Left kidney (tissue), 2 donors: ENCODE measurements around the gene BAIAP2L2. TPM values are rescaled to one million over a fixed set of nuclear protein-coding genes. Genes with fewer than 3 reads are reported as not detected.

Source experiments
- DNase-seq: peaks from one replicate; pipeline ENCODE4 v3.0.0-alpha.2; 2013
- polyA plus RNA-seq: library from polyadenylated mRNA; unstranded; fragments of 120-200 nt; gene quantifications from one replicate; pipeline ENCODE4 v1.2.1, GENCODE V29; 2013; ENCODE audit not compliant: insufficient read length

Gene BAIAP2L2
- polyA plus RNA-seq, 1 donor = 8.5 TPM

DNA sequence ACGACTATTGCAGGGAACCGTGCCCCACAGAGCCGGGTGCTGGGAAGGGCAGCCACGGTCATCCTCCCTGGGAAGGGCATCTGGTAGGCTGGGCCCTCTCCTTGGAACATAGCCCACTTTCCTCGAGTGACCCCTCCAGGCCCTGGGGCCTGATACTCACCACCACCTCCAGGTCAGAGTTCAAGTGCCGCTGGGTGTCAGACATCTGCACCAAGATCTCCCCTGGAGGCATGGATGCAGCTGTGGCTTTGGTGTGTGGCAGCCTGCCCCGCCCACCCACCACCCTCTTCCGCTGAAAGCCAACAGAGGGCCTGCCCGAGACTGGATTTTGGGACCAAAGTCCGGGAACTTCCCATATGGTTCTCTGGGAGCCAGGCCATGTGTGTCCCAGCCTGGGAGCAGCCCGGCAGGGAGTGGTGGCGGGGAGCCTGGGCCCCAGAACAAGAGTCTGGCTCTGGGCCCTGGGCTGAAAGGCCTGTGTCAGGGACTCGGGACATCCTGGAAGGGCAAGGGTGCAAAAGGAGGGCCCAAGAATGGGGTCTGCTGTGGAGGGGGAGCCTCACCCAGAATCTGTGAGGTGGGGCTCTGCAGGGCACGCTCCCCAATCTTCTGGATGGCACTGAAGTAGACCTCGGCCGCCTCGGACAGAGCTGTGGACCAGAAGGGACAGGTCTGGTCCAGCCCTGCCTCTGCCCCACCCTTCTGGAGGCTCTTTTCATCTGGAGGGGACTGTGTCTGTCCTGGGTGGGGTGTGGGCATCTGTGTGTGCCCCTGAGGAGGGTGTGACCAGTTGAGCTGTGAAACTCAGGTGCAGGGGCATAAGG, 2.6 kb downstream of the BAIAP2L2 start:
- DNase-seq = no peak

- no peak for DNase-seq
These were observed 3.5 kb downstream of the BAIAP2L2 start for GRCh38 chr22:38106814-38107578.

DNA sequence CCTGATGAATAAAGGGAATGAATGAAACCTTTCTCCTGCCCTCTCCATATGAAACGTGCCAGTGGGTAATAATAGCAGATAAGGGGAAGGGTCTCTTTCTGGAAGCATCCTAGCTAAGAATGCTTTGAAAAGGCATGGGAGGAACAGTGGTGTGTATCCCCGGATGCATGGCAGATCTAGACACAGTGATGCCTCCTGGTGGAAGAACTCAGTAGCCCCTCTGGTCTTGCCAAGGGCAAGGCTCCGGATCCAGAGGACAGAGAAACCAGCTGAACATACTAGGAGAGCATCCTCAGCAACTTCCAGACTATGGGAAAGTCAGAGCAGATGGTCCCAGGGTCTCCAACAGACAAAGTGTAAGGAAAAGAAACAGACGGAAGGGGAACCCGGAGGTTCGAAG, 6.4 kb downstream of the BAIAP2L2 start:
- no peak for DNase-seq

GRCh38 chr22:38103641-38104040, 6.8 kb downstream of the BAIAP2L2 start:
- no peak for DNase-seq

- no peak for DNase-seq
These were observed 11.9 kb downstream of the BAIAP2L2 start for GRCh38 chr22:38098410-38099249.

- no peak for DNase-seq
These were observed 12.7 kb downstream of the BAIAP2L2 start for GRCh38 chr22:38097557-38098409.

DNA sequence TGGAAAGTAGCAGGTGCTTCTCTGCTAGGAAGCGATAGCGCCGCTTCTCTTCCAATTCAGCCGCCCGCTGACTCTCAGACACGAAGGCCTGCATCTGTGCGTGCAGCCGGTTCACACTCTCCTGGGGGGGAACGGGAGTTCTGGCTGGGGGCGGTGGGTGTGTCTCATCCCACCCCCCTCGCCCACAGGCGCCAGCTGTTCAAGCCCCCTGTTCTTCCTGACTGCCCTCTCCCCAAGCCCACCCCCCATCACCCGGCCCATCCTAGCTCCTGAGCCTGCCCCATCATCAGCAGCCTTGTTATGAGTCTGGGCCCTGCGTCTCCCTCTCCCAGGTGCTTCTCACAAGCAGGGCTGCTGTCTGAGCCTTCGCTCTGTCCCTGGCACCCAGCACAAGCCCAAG, 13.4 kb downstream of the BAIAP2L2 start:
- DNase-seq = no peak

DNA sequence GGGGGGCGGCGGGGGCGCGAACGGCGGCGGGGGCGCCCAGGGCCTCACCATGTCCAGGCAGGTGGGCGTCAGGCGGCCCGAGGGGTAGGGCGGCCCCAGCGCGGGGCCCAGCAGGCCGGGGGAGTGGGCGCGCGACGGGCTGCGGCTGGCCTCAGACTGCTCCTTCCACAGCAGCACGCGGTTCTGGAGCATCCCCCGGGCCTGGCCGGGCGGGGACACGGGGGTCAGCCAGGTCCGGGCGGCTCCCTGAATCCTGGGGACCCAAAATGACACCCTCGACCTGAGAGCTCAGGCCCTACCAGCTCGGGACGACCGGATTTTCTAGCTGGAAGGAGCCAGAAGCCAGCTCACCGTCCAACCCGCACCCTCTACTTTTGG, 21.0 kb downstream of the BAIAP2L2 start:
- DNase-seq = no peak

- DNase-seq = no peak
These were observed 21.6 kb downstream of the BAIAP2L2 start for GRCh38 chr22:38088629-38089473.

DNA sequence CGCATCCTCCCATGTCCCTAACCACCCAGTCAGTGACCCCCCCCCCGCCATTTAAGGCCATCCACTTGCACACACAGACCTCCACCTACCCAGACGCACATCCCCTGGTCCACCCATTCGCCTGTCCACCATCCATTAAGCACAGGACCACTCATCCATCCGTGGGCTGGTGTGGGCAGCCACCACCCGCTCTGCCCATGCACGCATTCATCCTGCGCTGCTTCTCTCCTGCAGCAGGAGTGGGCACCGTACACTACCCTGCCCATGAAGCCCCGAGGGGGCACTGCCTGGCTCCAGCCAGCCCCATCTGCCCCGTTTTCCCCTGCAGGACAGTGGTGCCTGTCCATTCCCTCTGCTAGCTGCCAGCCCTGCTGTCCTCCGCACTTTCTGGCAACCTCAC, 22.6 kb downstream of the BAIAP2L2 start:
- no peak for DNase-seq

- no peak for DNase-seq
These were observed 23.5 kb downstream of the BAIAP2L2 start for GRCh38 chr22:38086942-38087341.

DNA sequence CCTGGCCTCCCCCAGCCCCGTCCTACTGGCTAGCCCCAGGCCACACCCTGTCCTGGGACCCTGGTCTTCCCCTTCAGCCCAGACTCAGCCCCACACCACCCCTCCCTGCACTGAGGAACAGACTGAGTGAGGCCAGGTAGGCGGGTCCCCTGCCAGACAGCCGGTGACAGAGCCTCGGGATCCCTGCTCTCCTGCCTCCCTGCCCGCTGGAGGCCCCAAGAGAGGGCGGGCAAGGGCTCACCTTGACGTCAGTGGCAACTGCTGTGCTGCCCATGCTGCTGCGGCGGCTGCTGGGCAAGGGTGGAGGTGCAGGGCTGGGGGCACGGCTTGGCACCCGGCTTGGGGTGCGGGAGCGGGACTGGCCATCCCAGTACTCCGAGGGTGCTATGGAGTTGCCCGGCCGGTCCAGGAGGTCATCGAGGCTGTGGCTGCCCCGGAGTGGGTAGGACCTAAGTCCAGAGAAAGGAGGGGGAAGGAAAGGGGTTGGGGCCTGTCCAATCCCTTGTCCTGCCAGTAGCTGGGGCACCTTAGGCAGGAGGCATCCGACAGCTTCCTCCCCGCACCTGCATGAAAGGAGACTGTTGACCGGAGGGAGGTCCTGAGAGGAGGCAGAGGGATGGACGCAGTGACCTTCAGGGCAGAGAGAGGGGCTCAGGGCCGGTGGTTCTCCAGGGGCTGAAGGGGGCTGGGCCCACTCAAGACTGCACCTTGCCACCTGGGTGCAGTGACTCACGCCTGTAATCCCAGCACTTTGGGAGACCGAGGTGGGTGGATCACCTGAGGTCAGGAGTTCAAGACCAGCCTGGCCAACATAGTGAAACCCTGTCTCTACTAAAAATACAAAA, 24.3 kb downstream of the BAIAP2L2 start:
- no peak for DNase-seq

- no peak for DNase-seq
These were observed 25.0 kb downstream of the BAIAP2L2 start for GRCh38 chr22:38085501-38085900.

DNA sequence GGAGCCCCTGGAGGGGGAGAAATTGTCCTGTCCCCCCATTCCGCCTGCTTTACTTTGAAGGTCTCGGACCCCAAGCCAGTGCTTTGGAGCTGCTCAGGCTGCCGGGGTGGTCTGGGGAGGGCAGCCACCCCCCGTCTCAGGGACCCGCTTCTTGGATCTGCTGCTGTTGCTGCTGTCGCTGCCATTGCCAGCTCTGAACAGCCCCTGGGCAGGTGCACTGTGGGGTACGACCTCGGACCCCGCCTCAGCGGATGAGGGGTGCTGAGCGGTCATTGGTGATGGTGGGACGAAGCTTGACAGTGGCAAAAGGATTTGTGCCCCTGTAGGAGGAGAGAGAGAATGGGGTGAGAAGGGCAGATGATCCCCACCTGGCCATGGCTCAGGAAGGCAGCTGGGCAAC, 25.4 kb downstream of the BAIAP2L2 start:
- no peak for DNase-seq

DNA sequence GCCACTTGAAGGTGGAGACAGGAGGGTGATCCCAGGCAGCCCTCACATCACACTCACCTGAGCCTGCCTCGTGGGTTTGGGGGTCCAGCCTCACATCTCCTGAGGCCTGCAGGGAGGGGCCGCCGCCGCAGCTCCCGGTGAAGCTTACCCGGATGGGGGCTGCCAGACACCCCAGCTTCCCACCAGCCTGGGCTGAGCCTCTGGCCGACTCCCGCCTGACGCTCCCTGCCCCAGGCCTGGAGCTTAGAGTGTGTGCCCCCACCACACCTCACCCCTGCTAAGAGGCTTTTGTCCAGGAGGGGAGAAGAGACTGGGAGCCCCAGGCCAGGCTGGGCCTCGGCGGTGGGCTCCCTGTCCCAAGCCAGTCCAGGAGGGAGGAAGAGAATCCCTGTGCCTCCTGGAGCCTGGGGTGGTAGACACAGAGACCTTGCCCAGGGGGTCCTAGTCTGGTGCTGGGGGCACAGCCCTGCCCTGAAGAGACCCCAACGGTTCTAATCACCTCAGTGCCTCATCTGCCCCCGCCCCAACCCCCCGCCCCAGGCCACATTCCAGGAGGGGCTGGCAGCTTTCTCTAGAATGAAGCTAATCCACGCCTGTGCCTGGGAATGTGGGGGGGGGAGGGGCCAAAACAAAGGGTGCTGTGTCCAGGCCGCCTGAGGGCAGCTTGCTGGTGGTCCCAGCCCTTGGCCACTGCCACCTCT, 26.4 kb downstream of the BAIAP2L2 start, which contains the start of gene SLC16A8:
SLC16A8 (minus strand) TSS at position 254 of the 701 bp plus-strand sequence. CDS start 1,311 bp downstream, outside the sequence.
- no peak for DNase-seq

DNA sequence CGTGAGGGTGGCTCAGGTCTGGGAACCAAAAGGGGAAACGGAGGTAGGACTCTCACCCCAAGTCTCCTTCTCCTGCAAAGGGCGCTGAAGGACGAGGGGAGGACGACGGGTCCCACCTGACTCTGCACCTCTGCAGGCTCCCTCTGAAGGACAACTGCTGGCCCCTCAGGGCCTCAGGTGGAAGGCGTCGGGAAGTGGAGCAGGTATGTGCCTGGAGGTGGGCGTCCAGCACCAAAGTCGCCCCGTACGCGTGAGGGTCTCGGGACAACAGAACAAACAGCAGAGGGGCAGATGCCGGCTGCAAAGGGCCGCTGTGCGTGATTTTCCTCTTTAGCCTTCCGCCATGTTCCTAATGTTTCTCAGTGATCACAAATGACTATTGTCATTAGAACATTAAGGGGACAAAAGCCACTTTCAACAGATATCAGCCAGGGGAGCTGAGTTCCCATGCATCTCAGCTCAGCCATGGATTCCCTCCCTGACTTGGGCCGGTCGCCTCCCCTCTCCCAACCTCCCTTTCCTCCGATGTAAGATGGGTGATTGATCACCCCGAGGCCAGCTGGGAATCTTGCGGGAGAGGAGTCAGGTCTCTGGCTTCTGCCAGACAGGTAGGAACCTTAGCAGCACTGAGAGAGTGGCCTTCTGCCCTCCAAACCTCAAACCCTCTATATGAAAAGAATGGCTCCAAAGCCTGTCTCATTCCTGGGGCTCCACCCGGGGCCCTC, 27.3 kb downstream of the BAIAP2L2 start:
- DNase-seq = no peak

- no peak for DNase-seq
These were observed 28.3 kb downstream of the BAIAP2L2 start for GRCh38 chr22:38081941-38082828.
